ENCODE data around the gene B3GAT1.

The B3GAT1 gene

DNA sequence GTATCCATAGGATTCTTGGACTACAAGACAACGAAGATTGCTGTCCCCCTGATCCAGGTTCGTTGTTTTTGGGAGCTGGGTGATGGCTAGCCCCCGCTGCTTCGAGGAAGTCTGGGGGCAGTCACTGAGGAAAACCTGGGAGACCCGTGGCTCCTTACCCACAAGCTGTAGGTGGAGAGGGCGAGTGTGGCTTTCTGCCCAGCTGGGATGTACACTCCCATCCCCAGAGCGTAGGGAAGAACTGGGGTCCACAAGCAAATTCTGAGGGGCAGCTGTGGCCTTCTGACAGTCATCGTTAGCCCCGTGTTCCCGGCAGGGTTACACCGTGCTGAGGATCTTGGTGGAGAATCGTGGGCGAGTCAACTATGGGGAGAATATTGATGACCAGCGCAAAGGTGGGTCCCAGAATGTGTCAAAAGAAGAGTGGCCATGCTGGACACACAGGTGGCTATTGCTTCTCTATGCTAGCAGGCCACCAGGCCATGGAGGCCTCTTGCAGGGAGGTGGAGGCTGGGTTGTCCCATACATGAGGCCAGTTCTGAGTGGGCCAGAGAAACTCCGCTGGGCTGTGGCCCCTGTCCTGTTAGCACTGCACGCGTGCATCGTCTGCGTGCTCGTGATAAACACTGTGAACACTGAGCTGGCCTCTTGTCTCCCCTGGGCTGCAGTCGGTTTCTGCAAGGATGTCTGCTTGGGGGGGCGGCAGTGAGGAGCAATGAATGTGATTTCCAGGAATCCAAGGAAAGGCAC, 40.4 kb downstream of the B3GAT1 start:
- no peak for DNase-seq

DNA sequence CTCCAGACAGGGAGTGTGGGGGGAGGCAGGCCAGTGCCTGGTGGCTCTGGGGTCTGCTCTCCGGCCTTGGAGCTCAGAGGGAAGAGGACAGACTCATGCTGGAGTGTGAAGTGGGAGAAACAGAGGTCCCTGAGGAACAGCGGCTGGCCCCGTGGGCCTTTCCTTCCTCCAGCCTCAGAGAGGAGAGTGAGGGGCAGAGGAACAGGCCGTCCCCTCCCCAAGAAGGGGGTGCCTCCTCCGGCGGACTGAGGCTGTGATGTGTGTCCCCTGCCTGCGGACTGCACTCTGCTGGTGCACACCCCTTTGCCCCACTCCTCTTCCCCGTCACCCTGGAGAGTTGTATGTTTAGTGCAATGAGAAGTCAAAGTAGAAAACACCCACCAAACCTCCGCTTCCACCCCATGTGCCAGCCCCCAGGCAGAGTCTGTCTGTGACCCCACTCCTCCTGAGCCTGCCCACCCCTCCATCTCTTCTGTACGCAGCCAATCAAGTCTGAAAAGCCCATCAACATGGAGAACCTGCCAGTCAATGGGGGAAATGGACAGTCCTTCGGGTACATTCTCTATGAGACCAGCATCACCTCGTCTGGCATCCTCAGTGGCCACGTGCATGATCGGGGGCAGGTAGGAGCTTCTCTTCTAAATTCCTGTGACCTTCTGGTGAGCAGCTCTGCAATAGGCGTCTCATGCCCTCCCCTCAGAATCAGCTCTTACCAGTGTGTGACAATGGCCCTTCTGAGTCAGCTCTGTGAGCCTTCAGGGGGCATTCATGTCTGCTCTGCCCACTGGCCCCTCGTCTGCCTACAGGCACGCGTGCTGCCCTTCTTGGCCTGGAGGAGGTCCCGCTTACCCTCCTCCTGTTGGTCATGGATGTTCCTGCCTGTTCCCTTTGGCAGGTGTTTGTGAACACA, 41.3 kb downstream of the B3GAT1 start:
- no peak for DNase-seq

- no peak for DNase-seq
These were observed 42.2 kb downstream of the B3GAT1 start for GRCh38 chr11:134369656-134370525.

GRCh38 chr11:134367781-134368180, 44.3 kb downstream of the B3GAT1 start:
- DNase-seq = no peak

DNA sequence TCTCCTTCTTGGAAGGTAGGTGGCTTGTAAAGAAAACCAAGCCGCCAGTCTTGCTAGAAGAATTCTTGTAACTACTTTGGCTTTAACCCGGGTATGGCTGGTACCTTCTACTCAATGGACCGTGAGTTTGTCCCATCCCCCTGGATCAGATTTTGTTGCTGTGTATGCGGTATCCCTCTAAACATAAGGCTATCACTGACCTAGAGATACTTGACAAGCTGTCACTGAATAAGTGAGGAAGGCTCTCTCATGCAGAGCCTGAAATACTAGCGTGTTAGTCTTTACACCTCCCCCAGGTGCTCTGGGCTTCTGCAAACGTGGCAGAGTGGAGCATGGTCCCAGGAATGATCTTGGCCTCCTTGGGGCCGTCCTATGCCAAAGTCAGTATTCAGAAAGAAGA, 45.8 kb downstream of the B3GAT1 start:
- DNase-seq = no peak

DNA sequence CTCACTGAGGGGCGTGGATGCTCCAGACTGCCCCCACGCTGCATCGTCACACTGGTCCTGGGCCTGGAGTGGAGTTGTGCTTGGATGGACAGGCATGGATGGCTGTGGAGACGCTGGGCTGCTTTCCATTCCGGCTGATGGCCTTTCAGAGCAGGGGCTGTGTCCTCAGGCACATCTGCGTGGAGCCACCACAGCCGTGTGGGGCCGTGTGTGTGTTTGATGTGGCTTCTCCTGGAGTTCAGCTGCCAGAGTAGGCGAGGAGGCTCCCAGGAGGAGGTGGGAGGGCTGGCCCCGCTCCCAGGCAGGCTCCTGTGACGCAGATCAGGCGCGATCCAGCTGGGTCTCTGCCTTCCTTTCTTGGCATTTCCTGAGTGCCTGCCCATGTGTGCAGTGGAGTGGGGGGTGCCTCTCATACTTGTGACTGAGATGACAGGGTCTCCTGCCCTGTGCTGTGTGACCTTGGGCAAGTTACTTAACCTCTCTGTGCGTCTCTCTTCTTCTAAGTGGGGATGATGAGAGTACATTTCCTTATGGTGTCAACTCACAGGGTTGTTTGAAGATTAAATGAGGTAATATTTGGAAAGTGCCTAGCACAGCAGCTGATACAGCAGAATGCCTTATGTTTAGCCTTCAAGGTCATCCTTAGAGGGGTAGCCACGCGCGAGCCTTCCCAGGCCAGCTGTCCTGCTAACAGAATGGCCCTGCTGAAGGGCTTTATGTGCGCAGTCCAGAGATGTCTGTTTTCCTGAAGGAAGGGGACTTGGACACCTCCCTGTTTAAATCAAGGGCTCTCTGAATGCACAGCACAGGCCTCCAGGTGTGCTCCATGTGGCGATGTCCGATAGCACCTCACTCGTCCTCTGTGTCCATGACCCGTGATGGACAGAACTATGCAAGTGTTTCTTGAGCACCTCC, 46.8 kb downstream of the B3GAT1 start:
- no peak for DNase-seq

GRCh38 chr11:134364261-134364660, 47.8 kb downstream of the B3GAT1 start:
- no peak for DNase-seq

DNA sequence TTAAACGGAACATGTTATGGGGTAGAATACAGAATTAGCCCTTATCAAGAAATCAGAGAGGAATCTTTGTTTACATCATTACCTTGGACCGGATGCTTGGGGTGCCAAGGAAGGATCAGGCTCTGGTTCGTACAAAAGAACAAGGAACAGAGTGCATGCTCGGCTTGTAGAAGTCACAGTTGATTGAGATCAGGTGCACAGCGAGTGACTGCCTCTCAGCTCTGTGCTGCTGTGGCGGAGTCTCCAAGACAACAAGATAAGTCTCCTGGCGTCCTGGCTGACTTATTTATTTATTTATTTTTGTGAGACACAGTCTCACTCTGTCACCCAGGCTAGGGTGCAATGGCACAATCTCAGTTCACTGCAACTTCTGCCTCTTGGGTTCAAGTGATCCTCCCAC, 48.5 kb downstream of the B3GAT1 start:
- no peak for DNase-seq

GRCh38 chr11:134363161-134363560, 48.9 kb downstream of the B3GAT1 start:
- DNase-seq = no peak

- no peak for DNase-seq
These were observed 49.7 kb downstream of the B3GAT1 start for GRCh38 chr11:134362192-134362901.

GRCh38 chr11:134361661-134362060, 50.4 kb downstream of the B3GAT1 start:
- DNase-seq = no peak

DNA sequence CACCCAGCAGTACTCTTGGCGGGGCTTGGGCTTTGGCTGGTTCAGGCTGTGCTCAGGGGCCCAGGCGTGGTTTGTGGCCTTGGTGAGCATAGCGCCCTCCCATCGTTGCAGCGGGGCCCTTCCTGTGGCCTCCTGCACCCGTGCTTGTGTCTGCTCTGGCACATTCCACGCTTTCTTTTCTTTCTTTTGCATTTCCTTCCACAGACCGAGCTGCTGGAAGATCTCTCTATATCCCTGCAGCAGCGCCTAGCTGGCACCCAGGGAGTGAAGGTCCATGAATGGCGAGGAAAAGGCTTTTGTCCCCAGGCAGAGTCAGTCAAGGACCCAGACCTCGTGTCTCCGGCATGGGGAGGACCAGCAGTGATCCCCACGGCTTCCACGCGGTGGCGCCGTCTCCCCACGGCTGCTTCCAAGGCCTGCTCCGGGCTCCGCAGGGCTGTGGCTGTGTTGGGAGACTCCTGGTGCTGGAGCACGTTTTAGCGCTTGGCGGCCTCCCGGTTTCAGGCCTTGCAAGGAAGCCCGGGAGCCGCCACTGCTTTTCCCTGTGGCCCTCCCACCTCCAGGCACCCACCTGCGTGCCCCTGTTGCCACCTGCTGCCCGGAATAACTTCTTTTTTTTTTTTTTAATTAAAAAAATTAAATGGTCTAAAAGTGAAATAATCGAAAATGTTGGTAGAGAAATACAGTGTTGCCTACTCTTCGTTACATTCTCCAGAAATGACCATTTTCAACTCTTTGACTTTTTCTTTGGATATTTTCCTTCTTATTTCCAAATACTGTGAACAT, 51.8 kb downstream of the B3GAT1 start:
- DNase-seq = peak; percentile 29 to 71 (median 51)

DNA sequence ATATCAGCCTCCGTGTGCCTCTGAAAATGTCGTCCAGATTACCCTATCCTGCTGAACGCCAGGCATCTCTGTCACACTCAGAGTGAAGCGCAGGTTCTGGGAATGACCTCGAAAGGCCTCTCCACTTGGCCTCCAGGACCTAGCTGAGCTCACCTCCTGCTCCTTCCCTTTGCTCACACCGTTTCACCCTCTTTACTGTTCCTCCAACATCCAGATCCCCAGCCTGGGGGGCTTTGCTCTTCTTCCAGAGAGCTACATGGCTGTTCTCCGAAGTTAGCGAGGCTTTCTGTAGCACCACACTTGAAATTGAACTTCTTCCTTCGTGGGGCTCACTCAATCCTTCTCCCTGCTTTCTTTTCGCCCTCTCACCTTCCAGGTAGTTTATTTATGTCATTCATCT, 52.4 kb downstream of the B3GAT1 start:
- DNase-seq = no peak

DNA sequence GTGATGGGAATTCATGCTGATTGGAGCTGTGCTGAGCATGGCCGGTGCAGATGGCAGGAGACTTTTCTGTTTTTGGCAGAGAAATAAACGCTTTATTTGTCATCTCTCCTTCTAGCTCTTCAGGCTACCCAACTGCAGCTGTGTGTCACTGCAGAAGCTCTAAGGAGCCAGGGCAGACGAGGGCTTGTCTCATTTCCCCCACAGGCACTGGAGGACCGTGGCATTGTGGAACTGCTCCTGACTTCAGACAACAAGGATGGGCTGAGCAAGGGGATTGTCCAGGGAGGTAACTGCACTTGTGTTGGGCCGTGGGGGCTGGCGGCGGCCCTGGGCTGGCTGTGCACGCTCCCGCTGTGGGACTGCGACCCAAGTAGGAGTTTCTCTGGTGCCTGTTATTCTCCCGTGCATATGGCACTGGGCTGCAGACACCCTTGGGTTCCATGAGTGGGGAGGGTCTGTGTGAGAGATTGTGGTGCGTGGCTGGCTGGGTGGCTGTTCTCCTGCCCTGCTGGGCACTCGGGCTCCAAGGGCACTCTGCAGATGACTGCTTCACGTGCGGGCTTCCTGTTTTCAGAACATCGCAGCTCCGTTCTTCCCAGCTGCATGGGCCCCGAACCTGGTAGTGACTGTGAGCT, 53.1 kb downstream of the B3GAT1 start:
- DNase-seq = no peak

GRCh38 chr11:134358165-134358855, 53.7 kb downstream of the B3GAT1 start:
- DNase-seq = no peak

DNA sequence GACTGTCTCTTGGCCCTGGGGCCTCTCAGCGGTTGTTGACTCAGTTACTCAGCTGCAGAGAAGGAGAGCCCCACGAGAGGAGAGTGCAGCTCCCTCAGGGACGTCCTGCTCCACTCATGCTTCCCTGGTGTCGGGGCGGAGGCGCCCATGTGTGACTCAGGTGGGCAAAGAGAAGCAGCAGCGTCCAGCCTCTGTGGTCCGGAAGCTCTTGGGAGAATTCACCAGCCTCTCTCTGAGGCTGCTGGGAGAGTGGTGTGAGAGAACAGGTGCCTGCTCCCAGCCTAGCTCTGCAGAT, 54.5 kb downstream of the B3GAT1 start:
- no peak for DNase-seq

GRCh38 chr11:134356656-134357544, 55.1 kb downstream of the B3GAT1 start:
- DNase-seq = no peak

- no peak for DNase-seq
These were observed 56.4 kb downstream of the B3GAT1 start for GRCh38 chr11:134355656-134356055.
